Bone marrow (tissue), 2 donors: Measurements from ENCODE around the gene ETNK2.
A peak's percentile ranks its signal among the peaks of the same experiment; 100 is the strongest.

Experiments used
- DNase-seq, 2 donors: peaks; one replicate each; lab custom pipeline; 2025; lab: John Stamatoyannopoulos, UW

Gene ETNK2

GRCh38 chr1:204177133-204177532 lies 25.3 kb upstream of the ETNK2 start:
- DNase-seq, result no peak

- DNase-seq, result no peak
Observed at GRCh38 chr1:204176049-204176448, 24.2 kb upstream of the ETNK2 start.

- no peak for DNase-seq
Observed at GRCh38 chr1:204174958-204175357, 23.1 kb upstream of the ETNK2 start.

- no peak for DNase-seq
Observed at GRCh38 chr1:204172404-204173029, 20.7 kb upstream of the ETNK2 start.

- no peak for DNase-seq
Observed at GRCh38 chr1:204171751-204172178, 19.9 kb upstream of the ETNK2 start.

- no peak for DNase-seq
Observed at GRCh38 chr1:204170494-204171155, 18.8 kb upstream of the ETNK2 start.

GRCh38 chr1:204169858-204170257 lies 18.0 kb upstream of the ETNK2 start:
- DNase-seq, result no peak

- no peak for DNase-seq
Observed at GRCh38 chr1:204167730-204168129, 15.9 kb upstream of the ETNK2 start.

GRCh38 chr1:204166219-204166618 lies 14.4 kb upstream of the ETNK2 start, which contains the start of gene REN:
Gene REN, minus strand, starts transcription at chr1:204166337. Its CDS starts 44 bp downstream, at chr1:204166293.
- DNase-seq, result no peak

- DNase-seq, result peak; percentile 48 to 56
Observed at GRCh38 chr1:204162494-204163074, 10.7 kb upstream of the ETNK2 start.

- DNase-seq, result no peak
Observed at GRCh38 chr1:204161609-204162493, 10.0 kb upstream of the ETNK2 start.

GRCh38 chr1:204157962-204158361 lies 6.1 kb upstream of the ETNK2 start:
- no peak for DNase-seq

- DNase-seq, result no peak
Observed at GRCh38 chr1:204155881-204156280, 4.0 kb upstream of the ETNK2 start.

- no peak for DNase-seq
Observed at GRCh38 chr1:204154568-204155255, 2.9 kb upstream of the ETNK2 start.

- DNase-seq, result no peak
Observed at GRCh38 chr1:204153667-204154066, 1.8 kb upstream of the ETNK2 start.

GRCh38 chr1:204152310-204153044 lies 633 bp upstream of the ETNK2 start:
- DNase-seq, result no peak

GRCh38 chr1:204150702-204151551 lies 917 bp downstream of the ETNK2 start:
- DNase-seq, result no peak

- DNase-seq, result no peak
Observed at GRCh38 chr1:204149635-204150565, 1.9 kb downstream of the ETNK2 start.

- DNase-seq, result no peak
Observed at GRCh38 chr1:204149107-204149506, 2.7 kb downstream of the ETNK2 start.
